Stimulated activated CD8-positive, alpha-beta memory T cell treated with anti-CD3 and anti-CD28 coated beads, Interleukin-12 subunit alpha, Interleukin-12 subunit beta, amount 100 ng/mL, for 24 hours (primary cell): ENCODE measurements around the gene RBM47.

Experiments used
- DNase-seq: peaks from one replicate; pipeline ENCODE4 v3.0.0-alpha.2; 2020; ENCODE audit errors: extremely low read depth

RBM47 gene

GRCh38 chr4:40373636-40374035, 256.0 kb downstream of the RBM47 start:
- no peak for DNase-seq
